HG03097 (cell line): ENCODE measurements around the gene TMPRSS13.
"Not testable (repeated sequence)": the region's sequence is repeated elsewhere in the genome, so short reads cannot be mapped to it uniquely, and the experiment has no call there.

Experiments
- ATAC-seq: cut with Tn5 transposase; IDR thresholded peaks from one replicate; pipeline ENCODE4 v1.9.1; 2021; ENCODE audit not compliant: unreplicated experiment, low FRiP score

The TMPRSS13 gene

GRCh38 chr11:117931331-117931950 is 2.2 kb upstream of the TMPRSS13 start:
- ATAC-seq = no peak

- no peak for ATAC-seq
Observed at GRCh38 chr11:117930668-117931330, 1.6 kb upstream of the TMPRSS13 start.

- no peak for ATAC-seq
Observed at GRCh38 chr11:117929916-117930570, 841 bp upstream of the TMPRSS13 start.

- no peak for ATAC-seq
Observed at GRCh38 chr11:117928446-117929141, 608 bp downstream of the TMPRSS13 start.

GRCh38 chr11:117927926-117928325 is 1.3 kb downstream of the TMPRSS13 start:
- ATAC-seq = no peak

GRCh38 chr11:117926166-117926565 is 3.0 kb downstream of the TMPRSS13 start:
- not testable (repeated sequence) for ATAC-seq

- no peak for ATAC-seq
Observed at GRCh38 chr11:117925198-117925925, 3.8 kb downstream of the TMPRSS13 start.

GRCh38 chr11:117924631-117925170 is 4.5 kb downstream of the TMPRSS13 start:
- ATAC-seq = no peak

GRCh38 chr11:117923773-117924172 is 5.4 kb downstream of the TMPRSS13 start:
- ATAC-seq = no peak

- no peak for ATAC-seq
Observed at GRCh38 chr11:117923275-117923674, 5.9 kb downstream of the TMPRSS13 start.

GRCh38 chr11:117921893-117922292 is 7.3 kb downstream of the TMPRSS13 start:
- ATAC-seq = no peak

- no peak for ATAC-seq
Observed at GRCh38 chr11:117921456-117921855, 7.7 kb downstream of the TMPRSS13 start.

- ATAC-seq = no peak
Observed at GRCh38 chr11:117919781-117920221, 9.4 kb downstream of the TMPRSS13 start.

- ATAC-seq = no peak
Observed at GRCh38 chr11:117919341-117919740, 9.9 kb downstream of the TMPRSS13 start.

GRCh38 chr11:117918366-117919255 is 10.6 kb downstream of the TMPRSS13 start:
- ATAC-seq = no peak

GRCh38 chr11:117917591-117918151 is 11.5 kb downstream of the TMPRSS13 start:
- ATAC-seq = no peak

- ATAC-seq = no peak
Observed at GRCh38 chr11:117916956-117917355, 12.2 kb downstream of the TMPRSS13 start.

GRCh38 chr11:117915672-117916235 is 13.4 kb downstream of the TMPRSS13 start:
- no peak for ATAC-seq
